ENCODE results near the gene NEO1. TPM values are rescaled to one million over a fixed set of nuclear protein-coding genes. Genes with fewer than 3 reads are reported as not detected.
A peak's percentile ranks its signal among the peaks of the same experiment; 100 is the strongest.

The NEO1 gene
- total RNA-seq, 2 experiments from 2014 or later: 4.3 to 4.4 TPM

GRCh38 chr15:73054417-73054953, 2.2 kb downstream of the NEO1 start:
- H3K27ac Mint-ChIP-seq: no peak overlapping the region
- no peaks in the 10 kb centered on the region for H3K36me3 Mint-ChIP-seq (ENCODE audit: low read depth)
- H3K4me1 Mint-ChIP-seq (ENCODE audit: low read depth): peaks cover 6% of the 10 kb centered on the region
- H3K9me3 Mint-ChIP-seq: no peaks in the 10 kb centered on the region
- peaks cover 10% of the 10 kb centered on the region for H3K27me3 Mint-ChIP-seq (ENCODE audit: low read depth)
- intact Hi-C loops (cut with micrococcal nuclease): loop anchor here (5.0 to 10.0 kb wide), 3 partner anchors 188 to 580 kb away; partner anchors contain the start of genes ARIH1 and NPTN
- CTCF ChIA-PET: no interaction called here
- no peak overlapping the region for H3K4me3 Mint-ChIP-seq
- DNase-seq: no peak

GRCh38 chr15:73056460-73056859, 4.2 kb downstream of the NEO1 start:
- Mint-ChIP-seq H3K36me3 (ENCODE audit: low read depth) (no peaks in the 10 kb centered on the region), H3K27ac (no peak overlapping the region), H3K27me3 (ENCODE audit: low read depth) (peaks cover 7% of the 10 kb centered on the region), H3K4me3 (no peak overlapping the region), H3K9me3 (no peaks in the 10 kb centered on the region), H3K4me1 (ENCODE audit: low read depth) (peaks cover 6% of the 10 kb centered on the region)
- no peak for DNase-seq
- intact Hi-C loops (cut with micrococcal nuclease): loop anchor here (10.0 kb wide), 1 partner anchor 582 kb away; the partner anchor contains the start of gene ARIH1
- CTCF ChIA-PET: interaction anchor here (1.2 kb wide), 1 partner anchor 8 kb away, joined by 3 read pairs; no protein-coding TSS in a partner anchor

DNA sequence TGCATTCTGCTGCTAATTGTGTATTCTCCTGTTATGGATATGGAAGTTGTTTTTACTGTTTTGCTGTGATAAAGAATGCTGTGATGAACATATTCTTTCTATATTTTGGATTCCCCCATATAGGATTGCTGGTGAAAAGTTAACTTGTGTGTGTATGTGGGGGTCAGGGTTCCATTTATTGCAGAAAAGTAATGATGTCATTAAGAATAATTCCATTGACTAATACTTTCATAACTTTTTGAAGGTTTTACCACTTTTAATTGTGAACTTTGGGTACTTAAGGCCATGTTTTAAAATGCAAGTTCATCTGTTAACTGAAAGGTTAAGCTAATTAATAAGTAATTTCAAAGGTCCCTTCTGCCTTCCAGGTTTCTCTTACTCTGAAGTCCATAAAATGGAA, 6.2 kb downstream of the NEO1 start:
- Mint-ChIP-seq H3K4me3 (no peak overlapping the region), H3K27me3 (ENCODE audit: low read depth) (peaks cover 3% of the 10 kb centered on the region), H3K9me3 (no peaks in the 10 kb centered on the region), H3K27ac (no peak overlapping the region), H3K4me1 (ENCODE audit: low read depth) (peaks cover under 1% of the 10 kb centered on the region), H3K36me3 (ENCODE audit: low read depth) (no peaks in the 10 kb centered on the region)
- CTCF ChIA-PET: no interaction called here
- intact Hi-C loops (cut with micrococcal nuclease): loop anchor here (10.0 kb wide), 1 partner anchor 584 kb away; the partner anchor contains the start of gene ARIH1
- DNase-seq: no peak

- no peak for DNase-seq
- CTCF ChIA-PET: interaction anchor here (1.1 kb wide), 1 partner anchor 9 kb away, joined by 3 read pairs; no protein-coding TSS in a partner anchor
- intact Hi-C loops (cut with micrococcal nuclease): no loop called here
- Mint-ChIP-seq H3K4me1 (ENCODE audit: low read depth) (no peaks in the 10 kb centered on the region), H3K27me3 (ENCODE audit: low read depth) (peaks cover 7% of the 10 kb centered on the region), H3K4me3 (no peak overlapping the region), H3K36me3 (ENCODE audit: low read depth) (no peaks in the 10 kb centered on the region), H3K27ac (no peak overlapping the region), H3K9me3 (no peaks in the 10 kb centered on the region)
Measured at GRCh38 chr15:73065114-73065513, 12.9 kb downstream of the NEO1 start.

- Mint-ChIP-seq H3K4me3 (no peak overlapping the region), H3K9me3 (no peaks in the 10 kb centered on the region), H3K27ac (no peak overlapping the region), H3K27me3 (ENCODE audit: low read depth) (peaks cover 7% of the 10 kb centered on the region), H3K4me1 (ENCODE audit: low read depth) (no peaks in the 10 kb centered on the region), H3K36me3 (ENCODE audit: low read depth) (no peaks in the 10 kb centered on the region)
- intact Hi-C loops (cut with micrococcal nuclease): no loop called here
- DNase-seq: no peak
- CTCF ChIA-PET: interaction anchor here (0.6 to 1.5 kb wide), 2 partner anchors 16 to 488 kb away, joined by 4 to 5 read pairs; no protein-coding TSS in a partner anchor
Measured at GRCh38 chr15:73069109-73069508, 16.8 kb downstream of the NEO1 start.

DNA sequence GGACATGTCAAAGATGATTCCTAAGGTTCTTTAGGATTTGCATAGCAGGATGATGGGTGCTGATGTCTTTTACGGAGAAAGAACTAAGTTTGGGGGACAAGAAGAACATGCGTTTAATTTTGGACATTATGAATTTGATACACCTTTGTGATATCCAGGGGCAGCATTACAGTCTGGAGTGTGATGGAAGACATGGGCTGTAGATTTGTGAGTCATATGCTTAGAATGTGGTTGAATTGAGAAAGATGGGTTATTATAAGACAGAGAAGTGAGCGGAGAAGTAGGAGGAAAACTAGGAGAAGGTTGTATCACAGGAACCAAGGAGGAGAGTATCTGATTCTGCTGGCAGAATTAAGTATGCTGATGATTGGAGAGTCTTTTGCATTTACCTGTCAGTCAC, 20.6 kb downstream of the NEO1 start:
- no peak for DNase-seq
- intact Hi-C loops (cut with micrococcal nuclease): no loop called here
- CTCF ChIA-PET: no interaction called here
- H3K4me3 Mint-ChIP-seq: no peak overlapping the region
- no peaks in the 10 kb centered on the region for H3K27me3 Mint-ChIP-seq (ENCODE audit: low read depth)
- H3K9me3 Mint-ChIP-seq: no peaks in the 10 kb centered on the region
- no peaks in the 10 kb centered on the region for H3K36me3 Mint-ChIP-seq (ENCODE audit: low read depth)
- H3K27ac Mint-ChIP-seq: no peak overlapping the region
- no peaks in the 10 kb centered on the region for H3K4me1 Mint-ChIP-seq (ENCODE audit: low read depth)

DNA sequence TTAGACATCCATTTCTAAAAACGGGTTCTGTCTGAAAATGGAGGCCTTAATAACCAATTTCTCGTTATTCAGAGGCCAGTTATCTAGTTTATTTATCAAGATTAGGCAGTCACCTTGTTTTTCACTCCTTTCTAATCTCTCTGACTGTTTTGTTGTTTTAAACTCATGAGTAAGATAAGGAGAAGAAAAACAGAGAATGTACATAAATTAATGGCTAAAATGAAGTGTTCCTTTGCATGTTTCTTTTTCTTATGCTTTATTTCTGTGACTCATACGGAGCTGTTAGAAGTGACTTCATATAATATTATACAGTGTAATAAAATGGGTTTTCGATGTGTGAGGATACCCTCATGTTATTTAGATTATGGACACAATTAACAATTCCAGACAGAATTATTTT, 22.0 kb downstream of the NEO1 start:
- no peaks in the 10 kb centered on the region for H3K27me3 Mint-ChIP-seq (ENCODE audit: low read depth)
- H3K36me3 Mint-ChIP-seq (ENCODE audit: low read depth): no peaks in the 10 kb centered on the region
- H3K27ac Mint-ChIP-seq: no peak overlapping the region
- intact Hi-C loops (cut with micrococcal nuclease): no loop called here
- CTCF ChIA-PET: no interaction called here
- no peaks in the 10 kb centered on the region for H3K4me1 Mint-ChIP-seq (ENCODE audit: low read depth)
- H3K4me3 Mint-ChIP-seq: no peak overlapping the region
- no peaks in the 10 kb centered on the region for H3K9me3 Mint-ChIP-seq
- no peak for DNase-seq

- intact Hi-C loops (cut with micrococcal nuclease): no loop called here
- Mint-ChIP-seq H3K36me3 (ENCODE audit: low read depth) (no peaks in the 10 kb centered on the region), H3K27me3 (ENCODE audit: low read depth) (no peaks in the 10 kb centered on the region), H3K27ac (no peak overlapping the region), H3K9me3 (no peaks in the 10 kb centered on the region), H3K4me1 (ENCODE audit: low read depth) (no peaks in the 10 kb centered on the region), H3K4me3 (no peak overlapping the region)
- CTCF ChIA-PET: interaction anchor here (0.6 kb wide), 2 partner anchors 193 to 484 kb away, joined by 3 to 6 read pairs; no protein-coding TSS in a partner anchor
- no peak for DNase-seq
Measured at GRCh38 chr15:73075160-73075859, 23.0 kb downstream of the NEO1 start.

GRCh38 chr15:73078291-73078690, 26.0 kb downstream of the NEO1 start:
- intact Hi-C loops (cut with micrococcal nuclease): no loop called here
- no peak for DNase-seq
- Mint-ChIP-seq H3K9me3 (no peaks in the 10 kb centered on the region), H3K36me3 (ENCODE audit: low read depth) (no peaks in the 10 kb centered on the region), H3K4me1 (ENCODE audit: low read depth) (no peaks in the 10 kb centered on the region), H3K27ac (no peak overlapping the region), H3K4me3 (no peak overlapping the region), H3K27me3 (ENCODE audit: low read depth) (no peaks in the 10 kb centered on the region)
- CTCF ChIA-PET: interaction anchor here (0.6 to 0.8 kb wide), 2 partner anchors 127 to 356 kb away, joined by 3 to 8 read pairs; no protein-coding TSS in a partner anchor

DNA sequence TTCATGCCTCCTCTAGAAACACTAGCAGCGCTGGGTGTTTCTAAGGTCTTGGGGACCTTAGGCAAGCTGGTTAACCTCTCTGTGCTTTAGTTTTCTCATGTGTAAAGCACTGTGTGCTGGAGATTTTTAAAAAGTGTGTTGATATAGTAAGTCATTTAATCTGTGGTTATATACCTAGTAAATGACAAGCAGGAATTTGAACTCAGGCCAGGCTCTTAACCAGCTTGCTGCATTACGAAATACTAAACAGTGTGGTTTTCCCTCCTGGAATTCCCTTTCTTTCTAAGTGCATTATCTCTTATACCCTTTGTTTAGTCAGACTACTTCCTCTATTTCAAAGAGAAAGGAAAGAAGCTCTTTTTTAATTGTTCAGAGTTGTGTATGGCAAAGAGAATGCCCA, 26.5 kb downstream of the NEO1 start:
- Mint-ChIP-seq H3K4me3 (no peak overlapping the region), H3K9me3 (no peaks in the 10 kb centered on the region), H3K36me3 (ENCODE audit: low read depth) (no peaks in the 10 kb centered on the region), H3K27ac (no peak overlapping the region), H3K27me3 (ENCODE audit: low read depth) (no peaks in the 10 kb centered on the region), H3K4me1 (ENCODE audit: low read depth) (no peaks in the 10 kb centered on the region)
- intact Hi-C loops (cut with micrococcal nuclease): no loop called here
- DNase-seq: no peak
- CTCF ChIA-PET: interaction anchor here (0.6 to 0.8 kb wide), 2 partner anchors 128 to 357 kb away, joined by 3 to 8 read pairs; no protein-coding TSS in a partner anchor

DNA sequence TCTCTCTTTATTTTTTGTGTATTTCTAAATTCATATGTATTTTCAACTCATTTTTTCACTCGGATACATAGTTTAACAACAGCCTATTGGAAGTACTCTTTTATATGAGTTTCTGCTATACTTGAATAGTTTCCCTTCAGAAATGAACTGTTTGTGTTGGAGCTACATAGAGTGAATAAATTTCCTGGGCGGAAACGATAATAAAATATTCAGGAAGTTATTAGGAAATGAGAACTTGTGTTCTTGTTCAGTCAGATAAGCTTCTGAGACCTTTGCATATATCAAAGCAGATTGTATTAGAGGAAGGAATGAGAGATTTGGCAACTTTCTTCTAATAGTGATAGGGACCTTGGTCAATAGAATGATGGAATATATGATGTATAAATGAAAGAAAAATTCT, 27.3 kb downstream of the NEO1 start:
- no peak for DNase-seq
- H3K27ac Mint-ChIP-seq: no peak overlapping the region
- CTCF ChIA-PET: no interaction called here
- H3K27me3 Mint-ChIP-seq (ENCODE audit: low read depth): no peaks in the 10 kb centered on the region
- H3K36me3 Mint-ChIP-seq (ENCODE audit: low read depth): no peaks in the 10 kb centered on the region
- H3K4me1 Mint-ChIP-seq (ENCODE audit: low read depth): no peaks in the 10 kb centered on the region
- H3K9me3 Mint-ChIP-seq: no peaks in the 10 kb centered on the region
- H3K4me3 Mint-ChIP-seq: no peak overlapping the region
- intact Hi-C loops (cut with micrococcal nuclease): no loop called here

GRCh38 chr15:73081321-73081958, 29.2 kb downstream of the NEO1 start:
- CTCF ChIA-PET: interaction anchor here (0.6 to 2.3 kb wide), 14 partner anchors 9 to 761 kb away, joined by 3 to 20 read pairs (median 3); partner anchors contain the start of gene CELF6
- no peaks in the 10 kb centered on the region for H3K4me1 Mint-ChIP-seq (ENCODE audit: low read depth)
- no peaks in the 10 kb centered on the region for H3K36me3 Mint-ChIP-seq (ENCODE audit: low read depth)
- no peaks in the 10 kb centered on the region for H3K9me3 Mint-ChIP-seq
- H3K27me3 Mint-ChIP-seq (ENCODE audit: low read depth): no peaks in the 10 kb centered on the region
- DNase-seq: peak; percentile 6
- no peak overlapping the region for H3K27ac Mint-ChIP-seq
- H3K4me3 Mint-ChIP-seq: no peak overlapping the region
- intact Hi-C loops (cut with micrococcal nuclease): loop anchor here (1.0 kb wide), 3 partner anchors 284 to 359 kb away; no protein-coding TSS in a partner anchor
